ENCODE results near the gene IGF2BP3. TPM values are rescaled to one million over a fixed set of nuclear protein-coding genes. Genes with fewer than 3 reads are reported as not detected.

IGF2BP3 gene
- total RNA-seq, 1 experiment from 2014 or later: 80.2 TPM

DNA sequence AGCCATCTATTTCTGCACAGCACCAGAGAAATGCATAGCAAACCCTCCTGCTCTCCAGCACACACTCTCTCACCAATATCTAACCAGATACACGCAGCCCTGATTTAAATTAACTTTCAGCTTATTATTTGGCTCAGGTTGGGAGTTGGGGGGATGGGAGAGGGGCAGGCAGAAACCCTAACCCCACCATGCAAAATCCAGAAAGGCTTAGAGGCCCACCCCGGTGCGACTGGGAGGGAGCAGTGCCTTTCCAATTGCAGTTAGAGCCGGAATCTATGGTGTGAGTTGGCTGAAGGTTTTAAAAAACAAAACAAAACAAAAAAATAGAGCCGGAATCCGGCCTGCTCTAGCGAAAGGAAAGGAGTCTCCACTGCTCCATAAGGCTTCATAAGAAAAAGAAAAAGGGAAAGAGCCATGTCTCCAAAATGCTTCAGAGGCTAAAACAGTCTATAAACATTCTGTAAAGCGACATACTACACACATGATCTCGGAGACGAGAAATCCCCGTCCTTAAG, 2.9 kb downstream of the IGF2BP3 start:
- in situ Hi-C loops (cut with HindIII; ENCODE audit: low pct_unique_long_range_greater_than_20kb, low sequenced_read_pairs) (no loop called here), intact Hi-C loops (cut with micrococcal nuclease; ENCODE audit: unreplicated experiment) (no loop called here)
- Histone ChIP-seq H3K27ac (ENCODE audit: low read length) (peak overlapping the region; percentile 100), H3K9me3 (ENCODE audit: control insufficient read depth, insufficient read depth, low read depth, low read length) (no peaks in the 10 kb centered on the region), H3K4me1 (ENCODE audit: control insufficient read depth, insufficient read depth, low read length) (peaks cover 42% of the 10 kb centered on the region), H3K27me3 (ENCODE audit: control insufficient read depth, insufficient read depth, low read length) (no peaks in the 10 kb centered on the region), H3K4me3 (ENCODE audit: low read depth in 2 of 2, low read length in 2 of 2) (peak overlapping the region; percentile 87 to 98), H3K36me3 (ENCODE audit: control insufficient read depth, insufficient read depth, low read length) (no peaks in the 10 kb centered on the region; the same call in none of the 2 replicates)
- ATAC-seq: no peak
- no TSS peak for BruUV-seq (replicated peaks)
- TF ChIP-seq, protein P1, sequence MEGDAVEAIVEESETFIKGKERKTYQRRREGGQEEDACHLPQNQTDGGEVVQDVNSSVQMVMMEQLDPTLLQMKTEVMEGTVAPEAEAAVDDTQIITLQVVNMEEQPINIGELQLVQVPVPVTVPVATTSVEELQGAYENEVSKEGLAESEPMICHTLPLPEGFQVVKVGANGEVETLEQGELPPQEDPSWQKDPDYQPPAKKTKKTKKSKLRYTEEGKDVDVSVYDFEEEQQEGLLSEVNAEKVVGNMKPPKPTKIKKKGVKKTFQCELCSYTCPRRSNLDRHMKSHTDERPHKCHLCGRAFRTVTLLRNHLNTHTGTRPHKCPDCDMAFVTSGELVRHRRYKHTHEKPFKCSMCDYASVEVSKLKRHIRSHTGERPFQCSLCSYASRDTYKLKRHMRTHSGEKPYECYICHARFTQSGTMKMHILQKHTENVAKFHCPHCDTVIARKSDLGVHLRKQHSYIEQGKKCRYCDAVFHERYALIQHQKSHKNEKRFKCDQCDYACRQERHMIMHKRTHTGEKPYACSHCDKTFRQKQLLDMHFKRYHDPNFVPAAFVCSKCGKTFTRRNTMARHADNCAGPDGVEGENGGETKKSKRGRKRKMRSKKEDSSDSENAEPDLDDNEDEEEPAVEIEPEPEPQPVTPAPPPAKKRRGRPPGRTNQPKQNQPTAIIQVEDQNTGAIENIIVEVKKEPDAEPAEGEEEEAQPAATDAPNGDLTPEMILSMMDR (IDR thresholded peaks at IDR 0.05): no peak
- TF ChIP-seq, protein P2, sequence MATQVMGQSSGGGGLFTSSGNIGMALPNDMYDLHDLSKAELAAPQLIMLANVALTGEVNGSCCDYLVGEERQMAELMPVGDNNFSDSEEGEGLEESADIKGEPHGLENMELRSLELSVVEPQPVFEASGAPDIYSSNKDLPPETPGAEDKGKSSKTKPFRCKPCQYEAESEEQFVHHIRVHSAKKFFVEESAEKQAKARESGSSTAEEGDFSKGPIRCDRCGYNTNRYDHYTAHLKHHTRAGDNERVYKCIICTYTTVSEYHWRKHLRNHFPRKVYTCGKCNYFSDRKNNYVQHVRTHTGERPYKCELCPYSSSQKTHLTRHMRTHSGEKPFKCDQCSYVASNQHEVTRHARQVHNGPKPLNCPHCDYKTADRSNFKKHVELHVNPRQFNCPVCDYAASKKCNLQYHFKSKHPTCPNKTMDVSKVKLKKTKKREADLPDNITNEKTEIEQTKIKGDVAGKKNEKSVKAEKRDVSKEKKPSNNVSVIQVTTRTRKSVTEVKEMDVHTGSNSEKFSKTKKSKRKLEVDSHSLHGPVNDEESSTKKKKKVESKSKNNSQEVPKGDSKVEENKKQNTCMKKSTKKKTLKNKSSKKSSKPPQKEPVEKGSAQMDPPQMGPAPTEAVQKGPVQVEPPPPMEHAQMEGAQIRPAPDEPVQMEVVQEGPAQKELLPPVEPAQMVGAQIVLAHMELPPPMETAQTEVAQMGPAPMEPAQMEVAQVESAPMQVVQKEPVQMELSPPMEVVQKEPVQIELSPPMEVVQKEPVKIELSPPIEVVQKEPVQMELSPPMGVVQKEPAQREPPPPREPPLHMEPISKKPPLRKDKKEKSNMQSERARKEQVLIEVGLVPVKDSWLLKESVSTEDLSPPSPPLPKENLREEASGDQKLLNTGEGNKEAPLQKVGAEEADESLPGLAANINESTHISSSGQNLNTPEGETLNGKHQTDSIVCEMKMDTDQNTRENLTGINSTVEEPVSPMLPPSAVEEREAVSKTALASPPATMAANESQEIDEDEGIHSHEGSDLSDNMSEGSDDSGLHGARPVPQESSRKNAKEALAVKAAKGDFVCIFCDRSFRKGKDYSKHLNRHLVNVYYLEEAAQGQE (IDR thresholded peaks at IDR 0.05; ENCODE audit: insufficient read depth in 1 of 2, low read depth in 2 of 2, low read length in 1 of 2): no peak
- TF ChIP-seq TCF7L2 (IDR thresholded peaks at IDR 0.05; ENCODE audit: low read depth, low read length): no peak
- no peak for TF ChIP-seq SIN3A (IDR thresholded peaks at IDR 0.05; ENCODE audit: borderline replicate concordance, insufficient read depth, low read depth, low read length)
- no peak for TF ChIP-seq POLR2AphosphoS5 (IDR thresholded peaks at IDR 0.05; ENCODE audit: low read depth, low read length)
- CTCF ChIA-PET: no interaction called here
- POLR2A ChIA-PET: no interaction called here
- no peak for DNase-seq (ENCODE audit: low read depth, low spot score)

DNA sequence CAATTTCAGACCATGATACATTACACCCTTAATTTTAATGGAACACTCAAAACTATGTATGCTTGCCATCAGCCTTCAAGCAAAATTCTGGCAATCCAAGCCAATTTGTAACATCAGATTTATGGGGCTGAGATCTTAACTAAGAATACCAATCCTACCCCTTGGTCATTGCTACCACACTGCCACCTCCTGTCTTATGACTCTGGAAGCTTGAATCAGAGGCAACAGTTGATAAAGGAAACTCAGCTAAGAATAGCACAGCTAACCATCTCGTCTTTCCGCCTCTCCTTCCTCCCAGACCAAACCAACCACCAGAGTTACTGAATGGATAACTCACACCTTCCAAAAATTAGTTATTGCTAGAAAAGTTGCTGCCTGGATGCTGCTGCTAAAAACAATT, 7.4 kb downstream of the IGF2BP3 start:
- Histone ChIP-seq H3K4me1 (ENCODE audit: control insufficient read depth, insufficient read depth, low read length) (peaks cover 46% of the 10 kb centered on the region), H3K27me3 (ENCODE audit: control insufficient read depth, insufficient read depth, low read length) (no peaks in the 10 kb centered on the region), H3K9me3 (ENCODE audit: control insufficient read depth, insufficient read depth, low read depth, low read length) (no peaks in the 10 kb centered on the region), H3K36me3 (ENCODE audit: control insufficient read depth, insufficient read depth, low read length) (no peaks in the 10 kb centered on the region; the same call in none of the 2 replicates), H3K27ac (ENCODE audit: low read length) (0 out of 2 replicates have a peak overlapping the region, but pooled peaks have one; percentile 5), H3K4me3 (ENCODE audit: low read depth in 2 of 2, low read length in 2 of 2) (no peak overlapping the region)
- intact Hi-C loops (cut with micrococcal nuclease; ENCODE audit: unreplicated experiment): no loop called here
- no peak for DNase-seq (ENCODE audit: low read depth, low spot score)
- TF ChIP-seq, protein P1 (IDR thresholded peaks at IDR 0.05): peak; percentile 43
- no peak for TF ChIP-seq TCF7L2 (IDR thresholded peaks at IDR 0.05; ENCODE audit: low read depth, low read length)
- no peak for TF ChIP-seq SIN3A (IDR thresholded peaks at IDR 0.05; ENCODE audit: borderline replicate concordance, insufficient read depth, low read depth, low read length)
- ATAC-seq: no peak
- in situ Hi-C loops (cut with HindIII; ENCODE audit: low pct_unique_long_range_greater_than_20kb, low sequenced_read_pairs): no loop called here
- ChIA-PET CTCF (interaction anchor here (0.6 to 2.2 kb wide), 5 partner anchors 33 to 377 kb away, joined by 3 to 12 read pairs (median 4); no protein-coding TSS in a partner anchor), POLR2A (interaction anchor here (0.6 kb wide), 1 partner anchor 71 kb away, joined by 3 read pairs; no protein-coding TSS in a partner anchor)
- BruUV-seq (replicated peaks): TSS peak; percentile 1

All from Panc1 (cell line).